Lower leg skin (tissue), 3 donors: ENCODE data around the gene AGPAT4.

ENCODE experiments used
- POLR2A ChIP-seq, 2 donors: fragments of 450-650 bp; IDR thresholded peaks; one replicate each; pipeline ENCODE4 v1.6.1; 2016 to 2017; ENCODE audit warnings: antibody characterized with exemption in 2 of 2, mild to moderate bottlenecking in 1 of 2, moderate library complexity in 1 of 2
- TF ChIP-seq, protein P1 (sequence below), 3 donors: fragments of 450-650 bp; IDR thresholded peaks; one replicate each; pipeline ENCODE4 v1.5.1; 2016; ENCODE audit warnings: antibody characterized with exemption in 3 of 3, mild to moderate bottlenecking in 3 of 3, moderate library complexity in 2 of 3

GRCh38 chr6:161319231-161319630 lies 45.4 kb upstream of the AGPAT4 start:
- TF ChIP-seq, protein P1, sequence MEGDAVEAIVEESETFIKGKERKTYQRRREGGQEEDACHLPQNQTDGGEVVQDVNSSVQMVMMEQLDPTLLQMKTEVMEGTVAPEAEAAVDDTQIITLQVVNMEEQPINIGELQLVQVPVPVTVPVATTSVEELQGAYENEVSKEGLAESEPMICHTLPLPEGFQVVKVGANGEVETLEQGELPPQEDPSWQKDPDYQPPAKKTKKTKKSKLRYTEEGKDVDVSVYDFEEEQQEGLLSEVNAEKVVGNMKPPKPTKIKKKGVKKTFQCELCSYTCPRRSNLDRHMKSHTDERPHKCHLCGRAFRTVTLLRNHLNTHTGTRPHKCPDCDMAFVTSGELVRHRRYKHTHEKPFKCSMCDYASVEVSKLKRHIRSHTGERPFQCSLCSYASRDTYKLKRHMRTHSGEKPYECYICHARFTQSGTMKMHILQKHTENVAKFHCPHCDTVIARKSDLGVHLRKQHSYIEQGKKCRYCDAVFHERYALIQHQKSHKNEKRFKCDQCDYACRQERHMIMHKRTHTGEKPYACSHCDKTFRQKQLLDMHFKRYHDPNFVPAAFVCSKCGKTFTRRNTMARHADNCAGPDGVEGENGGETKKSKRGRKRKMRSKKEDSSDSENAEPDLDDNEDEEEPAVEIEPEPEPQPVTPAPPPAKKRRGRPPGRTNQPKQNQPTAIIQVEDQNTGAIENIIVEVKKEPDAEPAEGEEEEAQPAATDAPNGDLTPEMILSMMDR (IDR thresholded peaks at IDR 0.05) = no peak
- no peak for TF ChIP-seq POLR2A (IDR thresholded peaks at IDR 0.05)
